Endothelial cell of umbilical vein (primary cell): Measurements from ENCODE around the gene CCDC159.

ENCODE experiments used
- EZH2 ChIP-seq: IDR thresholded peaks from 2 replicates; pipeline ENCODE4 v1.6.1; 2012; ENCODE audit warnings: borderline replicate concordance, low read depth, mild to moderate bottlenecking, moderate library complexity, low read length, inconsistent platforms; ENCODE audit not compliant: severe bottlenecking
- FOS ChIP-seq: IDR thresholded peaks from 2 replicates; pipeline ENCODE4 v1.6.1; 2011; ENCODE audit warnings: mild to moderate bottlenecking, low read length, moderate library complexity, borderline replicate concordance; ENCODE audit not compliant: insufficient read depth
- MYC ChIP-seq: IDR thresholded peaks from one replicate; pipeline ENCODE4 v1.6.1; 2011; ENCODE audit warnings: mild to moderate bottlenecking, low read depth, low read length
- POLR2A ChIP-seq: IDR thresholded peaks from 2 replicates; pipeline ENCODE4 v1.6.1; 2012; ENCODE audit warnings: low read depth, mild to moderate bottlenecking, control low read depth, low read length
- TF ChIP-seq, protein P1 (sequence below), 2 donors: IDR thresholded peaks; 1 replicate in 1 of 2; 2 replicates in 1 of 2; pipeline ENCODE4 v1.5.1; 2011; ENCODE audit warnings: low read length in 2 of 2, mild to moderate bottlenecking in 2 of 2, moderate library complexity in 2 of 2, control low read depth in 1 of 2, inconsistent platforms in 1 of 2, low read depth in 1 of 2; ENCODE audit not compliant: insufficient read depth in 1 of 2; ENCODE audit errors: extremely low read depth in 1 of 2

DNA sequence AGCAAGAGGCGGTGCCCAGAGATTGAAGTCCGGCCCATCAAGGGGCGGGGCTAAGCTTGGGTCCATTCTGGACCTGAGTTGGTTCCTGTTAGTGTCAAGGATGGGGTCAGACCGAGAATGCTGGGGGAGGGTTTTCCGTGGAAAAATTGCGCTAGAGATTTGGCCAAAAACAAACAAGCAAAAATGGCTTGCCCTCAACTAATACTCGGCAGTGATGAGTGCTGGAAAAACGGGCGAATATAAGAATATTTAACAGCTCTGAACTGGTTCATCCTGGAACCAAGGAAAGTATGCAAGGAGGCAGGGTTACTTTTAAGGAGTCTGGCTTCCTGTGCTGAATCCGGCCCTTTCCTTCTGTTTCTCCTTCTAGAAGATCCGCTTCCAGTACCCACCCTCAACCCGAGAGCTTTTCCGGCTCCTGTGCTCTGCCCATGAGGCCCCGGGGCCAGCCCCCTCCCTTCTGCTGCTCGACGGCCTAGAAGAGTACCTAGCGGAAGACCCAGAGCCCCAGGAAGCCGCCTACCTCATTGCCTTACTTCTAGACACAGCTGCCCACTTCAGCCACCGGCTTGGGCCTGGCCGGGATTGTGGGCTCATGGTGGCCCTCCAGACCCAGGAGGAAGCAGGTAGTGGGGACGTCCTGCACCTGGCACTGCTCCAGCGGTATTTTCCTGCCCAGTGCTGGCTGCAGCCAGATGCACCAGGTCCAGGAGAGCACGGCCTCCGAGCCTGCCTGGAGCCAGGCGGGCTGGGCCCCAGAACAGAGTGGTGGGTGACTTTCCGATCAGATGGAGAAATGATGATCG lies 29.0 kb downstream of the CCDC159 start:
- TF ChIP-seq MYC, result no peak
- no peak for TF ChIP-seq EZH2
- TF ChIP-seq POLR2A, result peak; percentile 78
- TF ChIP-seq, protein P1, sequence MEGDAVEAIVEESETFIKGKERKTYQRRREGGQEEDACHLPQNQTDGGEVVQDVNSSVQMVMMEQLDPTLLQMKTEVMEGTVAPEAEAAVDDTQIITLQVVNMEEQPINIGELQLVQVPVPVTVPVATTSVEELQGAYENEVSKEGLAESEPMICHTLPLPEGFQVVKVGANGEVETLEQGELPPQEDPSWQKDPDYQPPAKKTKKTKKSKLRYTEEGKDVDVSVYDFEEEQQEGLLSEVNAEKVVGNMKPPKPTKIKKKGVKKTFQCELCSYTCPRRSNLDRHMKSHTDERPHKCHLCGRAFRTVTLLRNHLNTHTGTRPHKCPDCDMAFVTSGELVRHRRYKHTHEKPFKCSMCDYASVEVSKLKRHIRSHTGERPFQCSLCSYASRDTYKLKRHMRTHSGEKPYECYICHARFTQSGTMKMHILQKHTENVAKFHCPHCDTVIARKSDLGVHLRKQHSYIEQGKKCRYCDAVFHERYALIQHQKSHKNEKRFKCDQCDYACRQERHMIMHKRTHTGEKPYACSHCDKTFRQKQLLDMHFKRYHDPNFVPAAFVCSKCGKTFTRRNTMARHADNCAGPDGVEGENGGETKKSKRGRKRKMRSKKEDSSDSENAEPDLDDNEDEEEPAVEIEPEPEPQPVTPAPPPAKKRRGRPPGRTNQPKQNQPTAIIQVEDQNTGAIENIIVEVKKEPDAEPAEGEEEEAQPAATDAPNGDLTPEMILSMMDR (IDR thresholded peaks at IDR 0.05; ENCODE audit: extremely low read depth in 1 of 2, insufficient read depth in 1 of 2, low read depth in 1 of 2, low read length in 2 of 2), result no peak
- TF ChIP-seq FOS, result no peak
